ENCODE results near the gene ATXN1. TPM values are rescaled to one million over a fixed set of nuclear protein-coding genes. Genes with fewer than 3 reads are reported as not detected.
"Not testable (repeated sequence)": the region's sequence is repeated elsewhere in the genome, so short reads cannot be mapped to it uniquely, and the experiment has no call there.

The ATXN1 gene
- total RNA-seq, 2 donors from 2014 or later = 56.4 to 103 TPM

DNA sequence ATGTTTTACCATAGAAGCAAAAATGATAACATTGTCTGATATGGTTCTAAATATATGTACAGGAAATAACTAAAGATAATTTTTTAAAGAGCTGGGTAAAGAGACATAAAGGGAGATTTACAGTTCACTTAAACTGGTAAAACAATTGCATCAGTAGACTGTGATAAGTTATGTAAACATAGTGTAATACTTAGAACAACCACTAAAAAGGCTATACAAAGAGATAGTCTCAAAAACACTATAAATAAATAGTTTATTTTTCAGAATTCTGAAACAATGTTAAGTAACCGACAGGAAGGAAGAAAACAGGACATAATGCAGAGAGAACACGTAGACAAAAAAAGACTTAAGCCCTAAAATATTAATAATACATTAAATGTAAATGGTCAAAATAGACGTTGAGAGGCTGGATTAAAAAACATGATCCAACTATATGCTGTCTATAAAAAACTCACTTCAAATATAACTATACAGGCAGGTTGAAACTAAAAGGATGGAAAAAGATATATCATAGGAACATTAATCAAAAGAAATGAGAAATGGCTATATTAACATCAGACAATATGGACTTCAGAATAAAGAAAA is 32.7 kb upstream of the ATXN1 start:
- Mint-ChIP-seq H3K27ac (no peak overlapping the region), H3K36me3 (peaks cover 5% of the 10 kb centered on the region), H3K4me1 (ENCODE audit: low read depth in 2 of 2) (no peaks in the 10 kb centered on the region), H3K9me3 (no peaks in the 10 kb centered on the region), H3K4me3 (no peak overlapping the region), H3K27me3 (peaks cover 8 to 9% of the 10 kb centered on the region in 2 donors)
- ATAC-seq (no peak), DNase-seq (ENCODE audit: low spot score) (no peak)

DNA sequence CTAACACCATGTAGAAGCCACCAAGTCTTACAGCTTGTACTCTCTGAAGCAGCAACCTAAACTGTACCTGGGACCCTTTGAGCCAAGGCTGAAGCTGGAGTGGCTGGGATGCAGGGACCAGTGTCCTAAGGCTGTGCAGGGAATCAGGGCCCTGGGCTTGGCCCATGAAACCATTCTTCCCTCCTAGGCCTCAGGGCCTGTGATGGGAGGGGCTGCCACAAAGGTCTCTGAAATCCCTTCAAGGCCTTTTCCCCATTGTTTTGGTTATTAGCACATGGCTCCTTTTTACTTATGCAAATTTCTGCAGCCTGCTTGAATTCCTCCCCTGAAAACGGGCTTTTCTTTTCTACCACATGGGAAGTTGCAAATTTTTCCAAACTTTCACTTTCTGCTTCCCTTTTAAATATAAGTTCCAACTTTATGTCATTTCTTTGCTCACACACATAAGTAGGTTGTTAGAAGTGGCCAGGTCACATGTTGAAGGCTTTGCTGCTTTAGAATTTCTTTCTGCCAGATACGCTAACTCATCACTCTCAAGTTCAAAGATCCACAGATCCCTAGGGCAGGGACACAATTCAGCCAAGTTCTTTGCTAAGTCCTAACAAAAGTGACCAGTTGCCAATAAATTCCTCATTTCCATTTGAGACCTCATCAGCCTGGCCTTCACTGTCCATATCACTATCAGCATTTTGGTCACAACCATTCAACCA is 28.2 kb upstream of the ATXN1 start:
- peaks cover 16% of the 10 kb centered on the region for H3K36me3 Mint-ChIP-seq

DNA sequence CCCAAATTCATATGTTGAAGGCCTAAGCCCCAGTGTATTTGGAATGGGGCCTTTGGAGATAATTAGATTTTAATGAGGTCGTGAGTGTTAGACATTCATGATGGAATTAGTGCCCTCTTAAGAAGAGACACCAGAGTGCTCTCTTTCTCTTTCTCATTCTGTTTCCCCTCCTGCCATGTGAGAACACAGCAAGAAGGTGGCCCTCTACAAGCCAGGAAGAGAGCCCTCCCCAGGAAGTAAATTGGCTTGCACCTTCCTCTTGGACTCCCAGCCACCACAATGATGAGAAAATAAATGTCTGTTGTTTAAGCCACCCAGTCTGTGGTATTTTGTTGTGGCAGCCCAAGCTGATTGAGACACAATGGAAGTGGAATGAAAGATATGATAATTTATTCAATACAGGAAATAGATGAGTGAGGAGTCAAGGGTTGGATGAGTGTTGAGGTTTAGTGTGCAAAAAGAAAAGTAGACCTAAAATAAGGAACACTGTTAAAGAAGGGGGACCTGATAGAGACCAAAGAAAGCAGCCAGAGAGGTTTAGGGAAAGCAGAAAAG is 25.9 kb upstream of the ATXN1 start:
- Mint-ChIP-seq H3K4me3 (peak overlapping the region; percentile 28), H3K4me1 (ENCODE audit: low read depth in 2 of 2) (peaks cover 16 to 19% of the 10 kb centered on the region in 2 donors), H3K27ac (peak overlapping the region; percentile 9 to 27), H3K27me3 (peaks cover 0 to 2% of the 10 kb centered on the region in 2 donors), H3K9me3 (peaks cover 6% of the 10 kb centered on the region), H3K36me3 (peaks cover 16% of the 10 kb centered on the region)
- ATAC-seq (peak; percentile 60 to 61), DNase-seq (ENCODE audit: low spot score) (no peak)

More for the DNA sequence above, 28.2 kb upstream of the ATXN1 start:
- Mint-ChIP-seq H3K9me3 (peaks cover 6% of the 10 kb centered on the region), H3K27ac (no peak overlapping the region), H3K4me1 (ENCODE audit: low read depth in 2 of 2) (peaks cover 16 to 19% of the 10 kb centered on the region in 2 donors), H3K27me3 (peaks cover 8 to 9% of the 10 kb centered on the region in 2 donors), H3K4me3 (no peak overlapping the region)
- no peak for ATAC-seq
- no peak for DNase-seq (ENCODE audit: low spot score)

DNA sequence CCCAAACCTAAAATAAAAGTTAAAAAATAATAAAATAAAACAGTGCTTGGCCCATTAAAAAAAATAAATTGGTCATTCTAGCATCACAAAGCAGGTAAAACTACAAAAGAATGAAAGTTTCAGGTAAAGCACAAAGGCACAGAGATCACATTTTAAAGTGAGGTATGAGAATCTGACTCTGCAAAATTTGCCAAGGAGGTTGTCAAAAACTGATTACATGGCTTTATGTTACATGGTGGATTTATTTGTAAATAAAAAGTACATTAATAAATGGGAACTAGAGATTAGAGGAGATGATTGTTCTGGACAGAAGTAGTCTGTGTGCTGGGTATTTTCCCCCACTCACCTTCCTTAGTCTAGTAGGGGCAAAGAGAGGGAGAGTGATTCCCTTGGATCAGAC is 24.2 kb upstream of the ATXN1 start:
- no peak for ATAC-seq
- H3K9me3 Mint-ChIP-seq = peaks cover 6% of the 10 kb centered on the region
- H3K4me1 Mint-ChIP-seq (ENCODE audit: low read depth in 2 of 2) = peaks cover 16 to 19% of the 10 kb centered on the region in 2 donors
- H3K27ac Mint-ChIP-seq = no peak overlapping the region
- DNase-seq (ENCODE audit: low spot score) = no peak
- peaks cover 16% of the 10 kb centered on the region for H3K36me3 Mint-ChIP-seq
- H3K27me3 Mint-ChIP-seq = peaks cover 0 to 3% of the 10 kb centered on the region in 2 donors
- H3K4me3 Mint-ChIP-seq = no peak overlapping the region

DNA sequence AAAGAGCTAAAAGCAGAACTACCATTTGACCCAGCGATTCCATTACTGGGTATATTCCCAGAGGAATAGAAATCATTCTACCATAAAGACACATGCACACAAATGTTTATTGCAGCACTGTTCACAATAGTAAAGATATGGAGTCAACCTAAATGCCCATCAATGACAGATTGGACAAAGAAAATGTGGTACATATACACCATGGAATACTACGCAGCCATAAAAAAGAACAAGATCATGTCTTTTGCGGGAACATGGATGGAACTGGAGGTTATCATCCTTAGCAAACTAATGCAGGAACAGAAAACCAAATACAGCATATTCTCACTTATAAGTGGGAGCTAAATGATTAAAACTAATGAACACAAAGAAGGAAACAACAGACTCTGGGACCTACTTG is 23.7 kb upstream of the ATXN1 start:
- not testable (repeated sequence) for H3K4me3 Mint-ChIP-seq; ATAC-seq; H3K27me3 Mint-ChIP-seq; DNase-seq (ENCODE audit: low spot score); H3K9me3 Mint-ChIP-seq; H3K27ac Mint-ChIP-seq
- Mint-ChIP-seq H3K4me1 (ENCODE audit: low read depth in 2 of 2) (peaks cover 16 to 19% of the 10 kb centered on the region in 2 donors), H3K36me3 (peaks cover 16% of the 10 kb centered on the region)

DNA sequence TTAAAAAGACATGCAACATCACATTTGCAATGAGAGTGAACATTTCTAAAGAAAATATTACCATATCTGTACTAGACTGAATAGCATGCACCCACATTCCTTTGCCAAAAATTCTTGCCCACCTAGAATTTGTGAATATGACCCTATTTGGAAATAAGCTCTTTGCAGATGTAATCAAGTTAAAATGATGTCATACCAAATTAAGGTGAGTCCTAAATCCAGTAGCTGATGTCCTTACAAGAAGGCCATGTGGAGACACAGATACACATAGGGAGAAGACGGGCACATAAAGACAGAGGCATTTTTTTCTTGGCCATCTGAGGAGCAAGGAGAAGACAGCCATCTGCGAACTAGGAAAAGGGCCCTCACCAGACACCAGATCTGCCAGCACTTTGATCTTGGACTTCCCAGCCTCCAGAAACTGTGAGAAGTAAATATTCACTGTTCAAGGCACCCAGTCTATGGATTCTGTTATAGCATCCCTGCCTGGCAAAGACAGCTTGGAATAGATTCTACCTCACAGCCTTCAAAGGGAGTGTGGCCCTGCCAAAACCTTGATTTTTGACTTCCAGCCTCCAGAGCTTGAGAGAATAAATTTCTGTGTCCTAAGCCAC is 22.8 kb upstream of the ATXN1 start:
- H3K27ac Mint-ChIP-seq = no peak overlapping the region
- DNase-seq (ENCODE audit: low spot score) = no peak

DNA sequence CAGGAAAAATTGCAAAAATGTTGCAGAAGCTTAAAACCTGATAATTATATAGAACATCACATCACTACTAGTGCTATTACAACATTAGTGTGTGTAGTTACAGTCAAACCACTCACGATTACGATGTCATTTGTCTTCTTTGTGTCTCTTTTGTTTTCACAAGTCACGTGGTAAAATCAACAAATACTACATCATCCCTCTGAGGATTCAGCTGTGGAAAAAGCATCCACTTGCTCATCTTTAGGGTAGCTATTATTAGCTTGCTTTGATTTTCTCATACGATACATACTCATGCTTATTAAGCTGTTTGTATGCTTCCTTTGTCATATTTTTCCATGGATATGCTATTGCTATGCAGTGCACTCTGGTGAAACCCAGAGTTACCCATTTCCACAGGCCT is 22.2 kb upstream of the ATXN1 start:
- no peak for DNase-seq (ENCODE audit: low spot score)
- Mint-ChIP-seq H3K27me3 (peaks cover 0 to 6% of the 10 kb centered on the region in 2 donors), H3K27ac (no peak overlapping the region), H3K4me1 (ENCODE audit: low read depth in 2 of 2) (peaks cover 16 to 19% of the 10 kb centered on the region in 2 donors), H3K4me3 (no peak overlapping the region), H3K9me3 (peaks cover 6% of the 10 kb centered on the region), H3K36me3 (peaks cover 11% of the 10 kb centered on the region)
- no peak for ATAC-seq

More for the DNA sequence above, 22.8 kb upstream of the ATXN1 start:
- Mint-ChIP-seq H3K36me3 (peaks cover 11% of the 10 kb centered on the region), H3K9me3 (peaks cover 6% of the 10 kb centered on the region), H3K4me1 (ENCODE audit: low read depth in 2 of 2) (peaks cover 16 to 19% of the 10 kb centered on the region in 2 donors), H3K27me3 (peaks cover 0 to 6% of the 10 kb centered on the region in 2 donors), H3K4me3 (no peak overlapping the region)
- no peak for ATAC-seq

DNA sequence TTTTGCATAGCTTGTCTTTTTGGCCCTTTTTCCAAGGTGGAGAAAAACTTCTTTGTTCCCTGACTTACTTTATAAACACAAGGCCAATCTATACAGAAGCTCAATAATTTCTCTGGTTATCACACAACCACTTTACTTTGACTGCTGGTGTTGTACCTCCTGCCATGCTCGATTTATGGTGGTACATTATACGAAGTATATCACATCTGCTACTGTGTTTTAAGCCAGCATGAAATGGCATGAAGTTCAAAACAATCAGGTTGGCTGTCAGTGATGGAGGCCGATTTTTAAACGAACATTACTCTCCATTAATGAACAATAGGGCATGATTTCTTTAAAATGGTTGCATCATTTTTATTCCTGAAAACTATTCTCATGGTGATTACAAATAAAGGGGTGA is 21.0 kb upstream of the ATXN1 start:
- Mint-ChIP-seq H3K36me3 (peaks cover 2% of the 10 kb centered on the region), H3K4me3 (no peak overlapping the region), H3K4me1 (ENCODE audit: low read depth in 2 of 2) (peaks cover 9 to 11% of the 10 kb centered on the region in 2 donors), H3K9me3 (peaks cover 3% of the 10 kb centered on the region), H3K27me3 (peaks cover 0 to 9% of the 10 kb centered on the region in 2 donors), H3K27ac (no peak overlapping the region)
- ATAC-seq (no peak), DNase-seq (ENCODE audit: low spot score) (no peak)

DNA sequence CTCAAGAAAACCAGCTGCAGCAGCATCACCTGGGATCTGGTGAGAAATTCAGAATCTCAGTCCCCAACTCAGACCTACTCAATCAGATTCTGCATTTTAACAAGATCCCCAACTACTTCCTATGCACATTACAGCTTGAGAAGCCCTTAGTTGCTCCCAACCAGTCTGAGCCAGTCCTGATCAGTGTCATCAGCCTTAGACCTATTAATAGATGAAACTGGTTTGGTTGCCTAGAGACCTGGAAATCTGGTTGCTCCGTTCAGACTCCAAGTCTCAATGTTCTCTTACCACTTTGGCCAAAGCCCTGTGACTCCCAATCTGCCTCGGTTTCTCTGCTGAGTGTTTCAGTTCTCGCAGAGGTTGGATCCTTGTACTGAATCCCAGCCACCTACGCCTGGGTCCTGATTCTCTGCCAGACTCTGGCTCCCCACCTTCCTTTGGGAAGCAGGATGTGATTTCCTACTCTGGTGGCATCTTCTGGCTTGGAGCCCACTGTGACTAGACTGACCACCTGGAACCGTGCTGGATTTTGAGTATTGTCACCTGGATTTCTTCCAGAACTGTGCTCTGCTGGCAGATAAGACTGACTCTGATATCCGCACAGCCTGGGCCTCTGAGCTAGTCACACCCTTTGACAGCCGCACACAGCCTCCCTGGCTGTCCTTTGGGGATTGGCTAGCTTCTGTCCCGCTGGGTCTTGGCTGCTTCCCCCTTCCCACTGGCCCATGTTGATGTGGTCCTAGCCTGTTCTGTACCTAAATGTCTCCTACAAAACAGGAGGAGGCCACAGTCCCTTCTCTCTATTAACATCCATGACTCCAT is 20.3 kb upstream of the ATXN1 start:
- Mint-ChIP-seq H3K4me3 (no peak overlapping the region), H3K27me3 (peaks cover 0 to 9% of the 10 kb centered on the region in 2 donors), H3K27ac (no peak overlapping the region), H3K4me1 (ENCODE audit: low read depth in 2 of 2) (peaks cover 2 to 4% of the 10 kb centered on the region in 2 donors), H3K36me3 (no peaks in the 10 kb centered on the region), H3K9me3 (peaks cover 3% of the 10 kb centered on the region)
- DNase-seq (ENCODE audit: low spot score) (no peak), ATAC-seq (no peak)

DNA sequence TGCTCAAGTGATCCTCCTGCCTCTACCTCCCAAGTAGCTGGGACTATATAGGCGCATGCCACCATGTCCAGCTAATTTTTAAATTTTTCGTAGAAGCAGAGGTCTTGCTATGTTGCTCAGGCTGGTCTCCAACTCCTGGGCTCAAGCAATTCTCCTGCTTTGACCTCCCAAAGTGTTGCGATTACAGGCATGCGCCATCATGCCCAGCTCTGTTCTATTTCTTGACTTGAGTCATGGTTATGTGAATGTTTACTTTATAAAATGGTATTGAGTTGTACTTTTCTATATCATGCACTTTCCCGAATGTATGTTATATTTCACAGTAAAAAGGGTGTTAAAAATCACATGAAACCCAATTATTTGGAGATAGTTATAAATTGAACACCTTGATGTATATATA is 17.3 kb upstream of the ATXN1 start:
- Mint-ChIP-seq H3K27ac (no peak overlapping the region), H3K4me3 (no peak overlapping the region), H3K9me3 (peaks cover 3% of the 10 kb centered on the region), H3K36me3 (no peaks in the 10 kb centered on the region), H3K4me1 (ENCODE audit: low read depth in 2 of 2) (peaks cover 0 to 2% of the 10 kb centered on the region in 2 donors), H3K27me3 (peaks cover 0 to 11% of the 10 kb centered on the region in 2 donors)
- ATAC-seq = no peak
- no peak for DNase-seq (ENCODE audit: low spot score)

DNA sequence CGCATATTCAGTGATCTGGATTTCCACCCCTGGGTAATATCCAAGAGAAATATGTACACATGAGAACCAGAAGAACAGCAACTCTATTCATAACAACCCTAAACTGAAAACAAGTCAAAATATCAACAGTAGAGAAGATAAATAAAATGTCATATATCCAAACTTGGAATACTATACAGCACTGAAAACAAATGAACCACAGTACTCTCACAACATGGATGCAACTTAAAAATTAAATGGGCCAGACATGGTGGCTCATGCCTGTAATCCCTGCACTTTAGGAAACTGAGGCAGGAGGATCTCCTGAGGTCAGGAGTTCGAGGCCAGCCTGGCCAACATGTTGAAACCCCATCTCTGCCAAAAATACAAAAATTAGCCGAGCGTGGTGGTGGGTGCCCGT is 16.5 kb upstream of the ATXN1 start:
- H3K4me1 Mint-ChIP-seq (ENCODE audit: low read depth in 2 of 2) = peaks cover 0 to 2% of the 10 kb centered on the region in 2 donors
- H3K36me3 Mint-ChIP-seq = no peaks in the 10 kb centered on the region
- peaks cover 3% of the 10 kb centered on the region for H3K9me3 Mint-ChIP-seq
- H3K27me3 Mint-ChIP-seq = peaks cover 0 to 13% of the 10 kb centered on the region in 2 donors
- no peak for ATAC-seq
- H3K27ac Mint-ChIP-seq = no peak overlapping the region
- no peak for DNase-seq (ENCODE audit: low spot score)
- no peak overlapping the region for H3K4me3 Mint-ChIP-seq

DNA sequence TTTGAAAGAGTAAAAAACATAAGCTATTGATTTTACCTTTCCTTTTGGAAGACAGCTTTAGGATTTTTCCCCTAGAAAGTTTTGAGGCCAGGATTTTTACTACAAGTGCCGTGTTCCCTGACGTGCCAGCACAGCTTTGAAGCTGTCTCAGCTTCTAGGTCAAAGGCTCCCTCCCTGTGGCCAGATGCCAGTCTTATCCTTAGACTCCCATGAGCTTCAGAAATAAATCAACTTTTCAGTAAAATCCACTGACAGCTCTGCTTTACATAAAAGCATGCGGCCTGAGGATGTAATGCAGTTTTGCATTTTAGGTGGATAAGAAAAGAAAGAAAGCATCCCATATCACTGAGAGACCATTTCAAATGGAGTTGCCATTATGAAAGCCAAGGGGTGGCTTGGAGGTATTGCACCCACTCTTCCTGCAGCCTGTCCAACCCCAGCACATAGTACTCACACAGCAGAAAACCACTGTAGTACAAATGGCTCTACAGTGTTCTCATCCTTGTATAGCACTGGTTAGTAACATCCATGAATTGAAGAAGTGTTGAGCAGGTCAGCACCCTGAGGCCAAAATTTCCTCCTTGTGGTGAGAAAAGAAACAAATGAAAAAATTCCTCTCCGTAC is 15.2 kb upstream of the ATXN1 start:
- H3K27me3 Mint-ChIP-seq = peaks cover 0 to 13% of the 10 kb centered on the region in 2 donors
- no peak overlapping the region for H3K27ac Mint-ChIP-seq
- no peak overlapping the region for H3K4me3 Mint-ChIP-seq
- DNase-seq (ENCODE audit: low spot score) (no peak), ATAC-seq (no peak)
- peaks cover 7% of the 10 kb centered on the region in 2 donors for H3K4me1 Mint-ChIP-seq (ENCODE audit: low read depth in 2 of 2)
- no peaks in the 10 kb centered on the region for H3K36me3 Mint-ChIP-seq
- H3K9me3 Mint-ChIP-seq = peaks cover 3% of the 10 kb centered on the region

DNA sequence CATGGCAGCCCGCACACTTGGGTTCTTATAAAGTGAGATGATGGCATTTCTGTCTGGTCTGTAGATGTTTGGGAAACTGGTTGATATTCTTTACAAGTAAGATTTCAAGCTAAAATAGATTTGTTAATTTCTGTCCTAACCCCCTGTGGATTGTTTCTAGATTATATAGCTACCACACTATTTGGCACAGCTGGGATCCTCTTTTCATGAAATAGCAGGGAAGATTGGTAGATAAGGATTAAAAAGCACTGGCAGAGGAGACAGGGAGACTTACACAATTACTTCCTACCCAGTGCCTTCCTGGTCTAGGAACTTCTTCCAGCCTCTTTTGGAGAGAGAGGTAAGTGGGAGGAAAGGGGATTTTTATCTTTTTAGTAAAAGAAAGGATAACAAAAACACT is 13.2 kb upstream of the ATXN1 start:
- no peak overlapping the region for H3K4me3 Mint-ChIP-seq
- ATAC-seq = no peak
- peaks cover 24 to 28% of the 10 kb centered on the region in 2 donors for H3K4me1 Mint-ChIP-seq (ENCODE audit: low read depth in 2 of 2)
- H3K9me3 Mint-ChIP-seq = peaks cover 3% of the 10 kb centered on the region
- no peaks in the 10 kb centered on the region for H3K36me3 Mint-ChIP-seq
- no peak overlapping the region for H3K27ac Mint-ChIP-seq
- H3K27me3 Mint-ChIP-seq = peaks cover 0 to 9% of the 10 kb centered on the region in 2 donors
- no peak for DNase-seq (ENCODE audit: low spot score)

All from natural killer cell treated with Interleukin-12 subunit alpha and Interleukin-12 subunit beta and Interleukin-15 and Interleukin-18, amount 100 ng/mL, for 72 hours (primary cell).